Measurements from ENCODE around the gene SHISAL2A.

DNA sequence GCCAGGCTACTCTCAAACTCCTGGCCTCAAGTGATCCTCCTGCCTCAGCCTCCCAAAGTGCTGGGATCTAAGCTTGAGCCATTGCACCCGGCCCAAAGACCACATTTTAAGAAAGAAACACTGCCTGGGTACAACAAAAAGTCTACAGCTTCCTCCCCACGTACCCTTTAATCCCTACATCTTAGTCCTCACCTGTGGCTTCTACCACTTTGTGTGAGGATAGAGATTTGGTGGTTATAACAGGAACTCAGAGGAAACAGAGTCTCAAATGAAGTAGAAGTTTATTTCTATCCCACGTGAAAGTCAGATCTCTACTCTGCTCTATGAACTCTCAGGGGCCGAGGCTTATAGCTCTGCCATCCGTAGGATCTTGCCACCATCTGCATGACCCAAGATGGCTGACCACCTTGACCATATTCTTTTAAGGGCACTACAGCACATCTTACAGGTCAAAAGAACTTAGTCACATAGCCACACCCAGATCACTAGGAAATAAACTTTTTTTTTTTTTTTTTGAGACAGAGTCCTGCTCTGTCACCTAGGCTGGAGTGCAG lies 17.4 kb upstream of the SHISAL2A start:
- TF ChIP-seq, protein P1, sequence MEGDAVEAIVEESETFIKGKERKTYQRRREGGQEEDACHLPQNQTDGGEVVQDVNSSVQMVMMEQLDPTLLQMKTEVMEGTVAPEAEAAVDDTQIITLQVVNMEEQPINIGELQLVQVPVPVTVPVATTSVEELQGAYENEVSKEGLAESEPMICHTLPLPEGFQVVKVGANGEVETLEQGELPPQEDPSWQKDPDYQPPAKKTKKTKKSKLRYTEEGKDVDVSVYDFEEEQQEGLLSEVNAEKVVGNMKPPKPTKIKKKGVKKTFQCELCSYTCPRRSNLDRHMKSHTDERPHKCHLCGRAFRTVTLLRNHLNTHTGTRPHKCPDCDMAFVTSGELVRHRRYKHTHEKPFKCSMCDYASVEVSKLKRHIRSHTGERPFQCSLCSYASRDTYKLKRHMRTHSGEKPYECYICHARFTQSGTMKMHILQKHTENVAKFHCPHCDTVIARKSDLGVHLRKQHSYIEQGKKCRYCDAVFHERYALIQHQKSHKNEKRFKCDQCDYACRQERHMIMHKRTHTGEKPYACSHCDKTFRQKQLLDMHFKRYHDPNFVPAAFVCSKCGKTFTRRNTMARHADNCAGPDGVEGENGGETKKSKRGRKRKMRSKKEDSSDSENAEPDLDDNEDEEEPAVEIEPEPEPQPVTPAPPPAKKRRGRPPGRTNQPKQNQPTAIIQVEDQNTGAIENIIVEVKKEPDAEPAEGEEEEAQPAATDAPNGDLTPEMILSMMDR (IDR thresholded peaks at IDR 0.05) = no peak
- no peak for TF ChIP-seq POLR2A (IDR thresholded peaks at IDR 0.05)
